ENCODE data around the gene NNT.
A peak's percentile ranks its signal among the peaks of the same experiment; 100 is the strongest.
"Not testable (repeated sequence)": the region's sequence is repeated elsewhere in the genome, so short reads cannot be mapped to it uniquely, and the experiment has no call there.

Gene NNT

DNA sequence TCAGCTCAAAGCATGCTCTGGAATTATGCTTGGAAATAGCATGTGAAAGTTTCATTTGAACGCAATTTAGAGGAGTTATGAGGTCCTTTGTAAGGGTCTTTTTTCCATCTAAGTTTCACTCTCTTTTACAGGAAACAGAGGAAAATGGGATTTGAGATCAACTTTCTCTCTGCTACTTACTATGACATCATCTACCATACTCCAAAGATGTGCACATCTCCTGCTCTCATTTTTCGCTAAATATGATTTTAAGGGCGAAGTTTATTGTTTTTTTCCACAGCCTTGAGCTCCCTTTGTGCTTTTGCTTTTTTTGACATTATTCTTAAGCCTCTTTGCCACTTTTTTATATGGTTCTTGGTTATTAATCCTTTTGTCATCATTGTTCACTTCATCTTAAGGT is 125.6 kb downstream of the NNT start:
- no peak overlapping the region for H3K27ac ChIP-seq
- TF ChIP-seq, protein P1, sequence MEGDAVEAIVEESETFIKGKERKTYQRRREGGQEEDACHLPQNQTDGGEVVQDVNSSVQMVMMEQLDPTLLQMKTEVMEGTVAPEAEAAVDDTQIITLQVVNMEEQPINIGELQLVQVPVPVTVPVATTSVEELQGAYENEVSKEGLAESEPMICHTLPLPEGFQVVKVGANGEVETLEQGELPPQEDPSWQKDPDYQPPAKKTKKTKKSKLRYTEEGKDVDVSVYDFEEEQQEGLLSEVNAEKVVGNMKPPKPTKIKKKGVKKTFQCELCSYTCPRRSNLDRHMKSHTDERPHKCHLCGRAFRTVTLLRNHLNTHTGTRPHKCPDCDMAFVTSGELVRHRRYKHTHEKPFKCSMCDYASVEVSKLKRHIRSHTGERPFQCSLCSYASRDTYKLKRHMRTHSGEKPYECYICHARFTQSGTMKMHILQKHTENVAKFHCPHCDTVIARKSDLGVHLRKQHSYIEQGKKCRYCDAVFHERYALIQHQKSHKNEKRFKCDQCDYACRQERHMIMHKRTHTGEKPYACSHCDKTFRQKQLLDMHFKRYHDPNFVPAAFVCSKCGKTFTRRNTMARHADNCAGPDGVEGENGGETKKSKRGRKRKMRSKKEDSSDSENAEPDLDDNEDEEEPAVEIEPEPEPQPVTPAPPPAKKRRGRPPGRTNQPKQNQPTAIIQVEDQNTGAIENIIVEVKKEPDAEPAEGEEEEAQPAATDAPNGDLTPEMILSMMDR (conservative IDR thresholded peaks at IDR 0.05) = no peak

DNA sequence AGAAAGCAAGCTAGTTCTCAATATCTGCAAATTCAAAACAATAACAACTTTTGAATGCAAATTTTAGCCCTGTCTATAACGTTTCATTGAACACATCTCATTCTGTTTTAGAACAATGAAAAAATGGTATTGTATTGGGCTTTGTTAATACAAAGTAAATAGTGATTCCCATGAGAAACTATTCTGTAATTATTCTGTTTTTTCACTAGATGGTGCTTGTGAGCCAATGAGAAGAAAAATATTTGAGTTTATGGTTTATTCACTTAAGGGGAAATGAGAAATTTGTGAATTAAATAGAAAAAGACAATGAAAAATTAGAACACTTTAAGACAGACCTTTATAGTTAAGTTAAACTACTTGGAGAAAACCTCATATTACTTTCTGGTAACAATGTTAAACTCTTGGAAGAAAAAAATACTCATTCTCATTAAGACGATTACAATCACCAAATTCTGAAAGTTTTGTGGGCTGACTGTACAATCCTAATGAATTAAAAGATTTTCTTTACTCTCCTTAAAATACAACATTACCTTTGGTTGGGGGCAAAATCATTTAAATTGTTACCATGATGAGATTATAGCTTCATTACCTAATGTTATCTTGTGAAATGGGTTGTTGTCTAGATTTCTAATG is 127.0 kb downstream of the NNT start:
- H3K27ac ChIP-seq = no peak overlapping the region
- TF ChIP-seq, protein P1 (conservative IDR thresholded peaks at IDR 0.05) = peak; percentile 85

DNA sequence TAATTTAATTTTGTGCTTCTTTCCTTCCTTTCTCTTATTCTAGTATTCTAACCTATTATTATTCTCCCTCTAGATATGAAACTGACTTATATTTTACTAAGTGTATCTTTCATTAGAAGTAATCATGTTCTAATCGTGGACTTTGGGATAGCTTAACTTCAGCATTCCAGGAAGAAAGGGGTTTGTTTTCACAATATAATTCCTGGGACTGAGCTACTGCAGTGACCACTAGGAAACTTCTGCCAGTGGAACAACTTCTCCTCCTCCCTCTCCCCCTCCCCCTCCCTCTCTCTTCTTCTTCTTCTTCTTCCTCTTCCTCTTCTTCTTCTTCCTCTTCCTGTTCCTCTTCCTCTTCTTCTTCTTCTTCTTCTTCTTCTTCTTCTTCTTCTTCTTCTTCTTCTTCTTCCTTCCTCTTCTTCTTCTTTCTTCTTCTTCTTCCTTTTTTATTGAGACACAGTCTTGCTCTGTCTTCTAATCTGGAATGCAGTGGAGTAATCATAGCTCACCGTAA is 127.9 kb downstream of the NNT start:
- TF ChIP-seq, protein P1 (conservative IDR thresholded peaks at IDR 0.05) = no peak
- H3K27ac ChIP-seq = no peak overlapping the region

DNA sequence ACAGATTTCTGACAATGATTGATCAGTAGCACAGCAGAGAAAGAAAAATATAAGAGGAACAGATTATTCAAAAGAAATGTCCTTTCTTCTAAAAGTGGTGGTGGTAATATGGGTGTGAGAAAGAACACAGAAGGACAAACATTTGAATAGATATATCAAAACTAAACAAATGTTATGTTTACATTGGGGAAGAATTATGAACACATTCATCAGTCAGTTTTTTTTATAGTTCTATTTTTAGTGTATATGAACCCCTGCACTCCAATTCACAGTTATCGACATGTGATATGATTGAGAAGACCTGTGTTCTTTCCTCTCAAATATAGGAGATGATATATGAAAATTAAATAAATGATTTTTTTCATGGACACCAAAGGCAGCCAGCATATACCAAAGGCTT is 128.6 kb downstream of the NNT start:
- TF ChIP-seq, protein P1 (conservative IDR thresholded peaks at IDR 0.05) = no peak
- H3K27ac ChIP-seq = no peak overlapping the region

DNA sequence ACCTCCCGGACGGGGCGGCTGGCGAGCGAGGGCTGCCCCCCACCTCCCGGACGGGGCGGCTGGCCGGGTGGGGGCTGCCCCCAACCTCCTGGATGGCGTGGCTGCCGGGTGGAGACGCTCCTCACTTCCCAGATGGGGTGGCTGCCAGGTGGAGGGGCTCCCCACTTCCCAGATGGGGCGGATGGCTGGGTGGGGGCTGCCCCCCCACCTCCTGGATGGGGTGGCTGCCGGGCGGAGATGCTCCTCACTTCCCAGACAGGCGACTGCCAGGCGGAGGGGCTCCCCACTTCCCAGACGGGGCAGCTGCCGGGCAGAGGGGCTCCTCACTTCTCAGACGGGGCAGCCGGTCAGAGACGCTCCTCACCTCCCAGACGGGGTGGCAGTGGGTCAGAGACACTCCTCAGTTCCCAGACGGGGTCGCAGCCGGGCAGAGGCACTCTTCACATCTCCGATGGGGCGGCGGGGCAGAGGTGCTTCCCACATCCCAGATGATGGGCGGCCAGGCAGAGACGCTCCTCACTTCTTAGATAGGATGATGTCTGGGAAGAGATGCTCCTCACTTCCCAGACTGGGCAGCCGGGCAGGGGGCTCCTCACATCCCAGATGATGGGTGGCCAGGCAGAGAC is 143.1 kb downstream of the NNT start:
- not testable (repeated sequence) for H3K27ac ChIP-seq

DNA sequence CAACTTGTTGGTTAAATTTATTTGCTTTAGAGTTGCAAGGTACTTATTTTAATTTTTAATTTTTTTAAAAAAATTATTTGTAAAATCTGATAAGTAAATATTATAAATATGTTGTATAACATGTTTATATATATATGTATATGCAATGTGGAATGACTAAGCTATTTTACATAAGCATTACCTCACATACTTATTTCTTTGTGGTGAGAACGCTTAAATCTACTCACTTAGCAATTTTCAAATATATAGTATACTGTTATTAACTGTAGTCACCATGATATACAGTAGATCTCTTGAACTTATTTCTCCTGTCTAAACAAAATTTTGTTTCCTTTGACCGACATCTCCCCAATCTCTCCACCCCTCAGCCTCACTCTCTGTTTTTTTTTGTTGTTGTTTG is 147.8 kb downstream of the NNT start:
- TF ChIP-seq, protein P1 (conservative IDR thresholded peaks at IDR 0.05) = no peak
- H3K27ac ChIP-seq = no peak overlapping the region

DNA sequence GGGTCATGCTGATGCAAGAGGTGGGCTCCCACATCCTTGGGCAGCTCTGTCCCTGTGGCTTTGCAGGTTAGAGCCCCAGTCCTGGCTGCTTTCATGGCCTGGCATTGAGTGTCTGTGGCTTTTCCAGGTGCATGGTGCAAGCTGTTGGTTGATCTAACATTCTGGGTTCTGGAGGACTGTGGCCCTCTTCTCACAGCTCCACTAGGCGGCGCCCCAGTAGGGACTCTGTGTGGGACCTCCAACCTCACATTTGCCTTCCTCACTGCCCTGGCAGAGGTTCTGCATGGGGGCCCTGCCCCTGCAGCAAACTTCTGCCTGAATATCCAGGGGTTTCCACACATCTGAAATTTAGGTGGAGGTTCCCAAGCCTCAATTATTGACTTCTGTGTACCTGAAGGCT is 150.1 kb downstream of the NNT start:
- H3K27ac ChIP-seq = no peak overlapping the region
- TF ChIP-seq, protein P1 (conservative IDR thresholded peaks at IDR 0.05) = no peak
